Ishikawa (cell line): ENCODE data around the gene PPP2CA.

Experiments
- MAX ChIP-seq: IDR thresholded peaks from 2 replicates; pipeline ENCODE4 v1.6.1; 2012
- NFIC ChIP-seq: IDR thresholded peaks from 2 replicates; pipeline ENCODE4 v1.6.1; 2012
- RAD21 ChIP-seq: IDR thresholded peaks from 2 replicates; pipeline ENCODE4 v1.6.1; 2012; ENCODE audit warnings: low read depth
- USF1 ChIP-seq: IDR thresholded peaks from 2 replicates; pipeline ENCODE4 v1.6.1; 2012

- TF ChIP-seq RAD21 (no peak), USF1 (no peak), MAX (no peak), NFIC (no peak)
These were observed 22.4 kb upstream of the PPP2CA start for GRCh38 chr5:134248256-134248655.
